IMR-90 (cell line): ENCODE measurements around the gene C1GALT1. TPM values are rescaled to one million over a fixed set of nuclear protein-coding genes. Genes with fewer than 3 reads are reported as not detected.

Source experiments
- ATAC-seq: fragments of 200-7000 bp; cut with Tn5 transposase; 2 replicates; pipeline ENCODE4 v1.9.1; 2020; ENCODE audit warnings: low read depth, mild to moderate bottlenecking, moderate library complexity
- BruUV-seq: library from RNA; stranded (reverse); fragments of 400-500 nt; replicated peaks from 2 replicates; lab custom pipeline; 2021; lab: Mats Ljungman, UMichigan
- CTCF ChIA-PET: fragments of 300-600 bp; formaldehyde crosslinking; extraction: SDS; loops from one replicate; lab custom pipeline; 2021; ENCODE audit warnings: antibody characterized with exemption; lab: Yijun Ruan, JAX
- POLR2A ChIA-PET: fragments of 300-600 bp; sonication (Branson Sonifier 250); formaldehyde crosslinking; loops from one replicate; lab custom pipeline; 2022; ENCODE audit warnings: antibody characterized with exemption; ENCODE audit not compliant: unreplicated experiment; lab: Charles Lee
- DNase-seq: peaks from one replicate; pipeline ENCODE4 v3.0.0; 2013
- H2AFZ ChIP-seq: replicated peaks from 2 replicates; pipeline ENCODE3; 2013; ENCODE audit warnings: low read length, mild to moderate bottlenecking; ENCODE audit not compliant: poor library complexity
- H2AK5ac ChIP-seq: 2 replicates; pipeline ENCODE4 v1.6.1; 2013; ENCODE audit warnings: low read depth, low read length, inconsistent platforms
- H2AK9ac ChIP-seq: replicated peaks from 2 replicates; pipeline ENCODE3; 2013; ENCODE audit warnings: mild to moderate bottlenecking, low read depth, low read length, moderate library complexity; ENCODE audit not compliant: poor library complexity
- H2BK120ac ChIP-seq: 2 replicates; pipeline ENCODE4 v1.6.1; 2013; ENCODE audit warnings: low read depth, low read length, inconsistent platforms
- H2BK15ac ChIP-seq: 3 replicates; pipeline ENCODE4 v1.6.1; 2013; ENCODE audit warnings: low read depth, low read length, inconsistent platforms
- H2BK20ac ChIP-seq: 2 replicates; pipeline ENCODE4 v1.6.1; 2013; ENCODE audit warnings: low read depth, mild to moderate bottlenecking, inconsistent platforms, low read length, moderate library complexity
- H2BK5ac ChIP-seq: 2 replicates; pipeline ENCODE4 v1.6.1; 2013; ENCODE audit warnings: mild to moderate bottlenecking, low read depth, low read length, inconsistent platforms; ENCODE audit not compliant: poor library complexity, severe bottlenecking
- H3K14ac ChIP-seq: replicated peaks from 2 replicates; pipeline ENCODE4 v1.6.1; 2013; ENCODE audit warnings: low read depth, low read length, inconsistent platforms
- H3K18ac ChIP-seq: 2 replicates; pipeline ENCODE4 v1.6.1; 2013; ENCODE audit warnings: low read depth, low read length, control low read depth
- H3K23ac ChIP-seq: 2 replicates; pipeline ENCODE4 v1.6.1; 2013; ENCODE audit warnings: low read depth, low read length, inconsistent platforms
- H3K27ac ChIP-seq: 2 replicates; pipeline ENCODE4 v1.5.1; 2013; ENCODE audit warnings: mild to moderate bottlenecking, control low read depth, low read length; ENCODE audit not compliant: insufficient read depth
- H3K27me3 ChIP-seq: 2 replicates; pipeline ENCODE4 v1.6.1; 2013; ENCODE audit warnings: low read length; ENCODE audit not compliant: control insufficient read depth, insufficient read depth
- H3K36me3 ChIP-seq: 2 replicates; pipeline ENCODE4 v1.6.1; 2013; ENCODE audit warnings: low read length, mixed read lengths; ENCODE audit not compliant: control insufficient read depth, insufficient read depth
- H3K4ac ChIP-seq: 2 replicates; pipeline ENCODE4 v1.6.1; 2013; ENCODE audit warnings: low read depth, low read length, inconsistent platforms
- H3K4me1 ChIP-seq: 2 replicates; pipeline ENCODE4 v1.6.1; 2013; ENCODE audit warnings: low read length, mixed read lengths; ENCODE audit not compliant: control insufficient read depth, insufficient read depth
- H3K4me2 ChIP-seq: 2 replicates; pipeline ENCODE4 v1.6.1; 2013; ENCODE audit warnings: low read depth, mild to moderate bottlenecking, control low read depth, low read length, moderate library complexity
- H3K4me3 ChIP-seq: 2 replicates; pipeline ENCODE4 v1.5.1; 2013; ENCODE audit warnings: low read depth, mild to moderate bottlenecking, control low read depth, low read length, moderate library complexity; ENCODE audit not compliant: insufficient read depth
- H3K56ac ChIP-seq: 2 replicates; pipeline ENCODE4 v1.6.1; 2013; ENCODE audit warnings: low read length, inconsistent platforms; ENCODE audit not compliant: insufficient read depth; ENCODE audit errors: extremely low read depth
- H3K79me1 ChIP-seq, 2 experiments: 2 replicates each; pipeline ENCODE4 v1.6.1; 2013; ENCODE audit warnings: low read length in 2 of 2, inconsistent platforms in 1 of 2, low read depth in 1 of 2
- H3K9ac ChIP-seq: 2 replicates; pipeline ENCODE4 v1.6.1; 2013; ENCODE audit warnings: low read depth, low read length, control low read depth
- H3K9me1 ChIP-seq: 2 replicates; pipeline ENCODE4 v1.6.1; 2013; ENCODE audit warnings: low read length, inconsistent platforms; ENCODE audit not compliant: insufficient read depth
- H3K9me3 ChIP-seq: 2 replicates; pipeline ENCODE4 v1.6.1; 2013; ENCODE audit warnings: low read length; ENCODE audit not compliant: control insufficient read depth, insufficient read depth
- H4K20me1 ChIP-seq: 2 replicates; pipeline ENCODE4 v1.6.1; 2013; ENCODE audit warnings: low read length, inconsistent platforms; ENCODE audit not compliant: insufficient read depth
- H4K5ac ChIP-seq: 2 replicates; pipeline ENCODE4 v1.6.1; 2013; ENCODE audit warnings: mild to moderate bottlenecking, low read depth, low read length, control low read depth
- H4K8ac ChIP-seq, 2 experiments: 2 replicates each; pipeline ENCODE4 v1.6.1; 2013; ENCODE audit warnings: low read depth in 2 of 2, low read length in 2 of 2, control low read depth in 1 of 2, inconsistent platforms in 1 of 2
- H4K91ac ChIP-seq: 2 replicates; pipeline ENCODE4 v1.6.1; 2013; ENCODE audit warnings: low read depth, low read length, inconsistent platforms; ENCODE audit not compliant: insufficient read depth
- BHLHE40 ChIP-seq: fragments of 150-350 bp; IDR thresholded peaks from 2 replicates; pipeline ENCODE4 v1.6.1; 2016; ENCODE audit warnings: mild to moderate bottlenecking, low read depth, low read length
- CEBPB ChIP-seq: IDR thresholded peaks from 2 replicates; pipeline ENCODE4 v1.6.1; 2012; ENCODE audit warnings: low read depth, low read length, improper control_type of control experiment
- FOS ChIP-seq: fragments of 150-350 bp; IDR thresholded peaks from 2 replicates; pipeline ENCODE4 v1.6.1; 2016; ENCODE audit warnings: low read depth, low read length
- NFE2L2 ChIP-seq: fragments of 150-350 bp; IDR thresholded peaks from 2 replicates; pipeline ENCODE4 v1.6.1; 2016; ENCODE audit warnings: low read depth, mild to moderate bottlenecking, low read length
- POLR2A ChIP-seq: IDR thresholded peaks from 2 replicates; pipeline ENCODE4 v1.6.1; 2012; ENCODE audit warnings: mild to moderate bottlenecking, low read depth, low read length
- RAD21 ChIP-seq: IDR thresholded peaks from 2 replicates; pipeline ENCODE4 v1.6.1; 2012; ENCODE audit warnings: low read length, improper control_type of control experiment
- SMC3 ChIP-seq: fragments of 150-350 bp; IDR thresholded peaks from 2 replicates; pipeline ENCODE4 v1.6.1; 2016; ENCODE audit warnings: low read depth, mild to moderate bottlenecking, antibody characterized with exemption, low read length, moderate library complexity
- WGBS, 2 experiments: methylation state at CpG; one replicate each; pipeline versions ENCODE4 v1.1.5 to v1.1.7; 2013; ENCODE audit warnings: missing lambda C conversion rate in 2 of 2; ENCODE audit not compliant: insufficient read length in 1 of 2; ENCODE audit errors: extremely low coverage in 2 of 2; 5-methylcytosine and 5-hydroxymethylcytosine counted together
- dilution Hi-C: fragments of 300-500 bp; cut with HindIII; formaldehyde crosslinking; loops from one replicate; pipeline ENCODE4 v1.14.3; 2018; ENCODE audit warnings: low sequenced_read_pairs; ENCODE audit not compliant: unreplicated experiment
- in situ Hi-C: fragments of 300-500 bp; cut with MboI; formaldehyde crosslinking; loops from 3 replicates; pipeline ENCODE4 v1.14.3; 2019; ENCODE audit warnings: low sequenced_read_pairs, inconsistent platforms, mixed read lengths
- intact Hi-C: fragments of 100-400 bp; cut with micrococcal nuclease; formaldehyde crosslinking; loops from 2 replicates; pipeline ENCODE4 v1.10.0; 2022
- polyA plus RNA-seq, 3 experiments: library from polyadenylated mRNA; depleted of rRNA; stranded (reverse); fragments of >200 nt; gene quantifications; 2 replicates each; pipeline ENCODE4 v1.2.3, GENCODE V29; 2012; ENCODE audit warnings: low replicate concordance in 1 of 3
- total RNA-seq: library from RNA; depleted of rRNA; stranded (reverse); fragments of >200 nt; gene quantifications from 2 replicates; pipeline ENCODE4 v1.2.3, GENCODE V29; 2012
- TF ChIP-seq, protein P1 (sequence below): conservative IDR thresholded peaks from 2 replicates; pipeline ENCODE4 v1.5.1; 2012; ENCODE audit warnings: mild to moderate bottlenecking, low read depth, low read length, improper control_type of control experiment

C1GALT1 gene
- total and polyA plus RNA-seq, 2 of the 4 experiments (the other 2 are of a cell fraction) = 11.6 to 12.2 TPM

DNA sequence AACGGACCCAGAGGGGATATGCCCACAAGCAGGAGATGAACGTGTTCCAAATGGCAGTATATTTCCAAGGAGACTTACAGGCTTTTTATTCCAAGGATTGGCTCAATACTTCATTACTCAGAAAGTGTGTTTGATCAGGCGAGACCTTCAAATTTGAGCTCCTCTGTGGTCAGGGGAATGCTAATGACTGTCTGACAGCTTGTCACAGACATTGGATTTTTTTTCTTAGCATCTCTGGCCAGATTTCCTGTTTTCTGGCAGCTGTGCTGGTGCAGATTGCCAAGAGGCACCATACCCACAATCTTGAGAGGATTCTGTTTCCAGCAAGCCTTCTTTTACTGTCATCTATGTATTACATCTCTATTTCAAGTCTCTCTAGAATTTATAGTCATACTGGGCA, 93.8 kb downstream of the C1GALT1 start:
- H3K79me1 ChIP-seq = no peaks in the 10 kb centered on the region
- dilution Hi-C loops (no loop called here), intact Hi-C loops (no loop called here), in situ Hi-C loops (no loop called here)
- H4K20me1 ChIP-seq = no peaks in the 10 kb centered on the region
- H3K9ac ChIP-seq = no peak overlapping the region
- H3K4me1 ChIP-seq = no peaks in the 10 kb centered on the region
- no peak for TF ChIP-seq FOS
- TF ChIP-seq BHLHE40 = no peak
- no peak for TF ChIP-seq NFE2L2
- no peak for TF ChIP-seq RAD21
- TF ChIP-seq, protein P1, sequence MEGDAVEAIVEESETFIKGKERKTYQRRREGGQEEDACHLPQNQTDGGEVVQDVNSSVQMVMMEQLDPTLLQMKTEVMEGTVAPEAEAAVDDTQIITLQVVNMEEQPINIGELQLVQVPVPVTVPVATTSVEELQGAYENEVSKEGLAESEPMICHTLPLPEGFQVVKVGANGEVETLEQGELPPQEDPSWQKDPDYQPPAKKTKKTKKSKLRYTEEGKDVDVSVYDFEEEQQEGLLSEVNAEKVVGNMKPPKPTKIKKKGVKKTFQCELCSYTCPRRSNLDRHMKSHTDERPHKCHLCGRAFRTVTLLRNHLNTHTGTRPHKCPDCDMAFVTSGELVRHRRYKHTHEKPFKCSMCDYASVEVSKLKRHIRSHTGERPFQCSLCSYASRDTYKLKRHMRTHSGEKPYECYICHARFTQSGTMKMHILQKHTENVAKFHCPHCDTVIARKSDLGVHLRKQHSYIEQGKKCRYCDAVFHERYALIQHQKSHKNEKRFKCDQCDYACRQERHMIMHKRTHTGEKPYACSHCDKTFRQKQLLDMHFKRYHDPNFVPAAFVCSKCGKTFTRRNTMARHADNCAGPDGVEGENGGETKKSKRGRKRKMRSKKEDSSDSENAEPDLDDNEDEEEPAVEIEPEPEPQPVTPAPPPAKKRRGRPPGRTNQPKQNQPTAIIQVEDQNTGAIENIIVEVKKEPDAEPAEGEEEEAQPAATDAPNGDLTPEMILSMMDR = no peak
- TF ChIP-seq SMC3 = no peak
- no peak for TF ChIP-seq CEBPB
- no peak for TF ChIP-seq POLR2A
- no peak overlapping the region for H3K4me3 ChIP-seq
- CTCF ChIA-PET = interaction anchor here (1.6 kb wide), 1 partner anchor 13 kb away, joined by 3 read pairs; no protein-coding TSS in a partner anchor
- no peak overlapping the region for H4K8ac ChIP-seq
- WGBS, 2 experiments = no CpG with 5 or more reads among the region's 3 CpGs
- H3K9me3 ChIP-seq = no peaks in the 10 kb centered on the region
- no TSS peak for BruUV-seq
- no peak overlapping the region for H3K56ac ChIP-seq
- no peak overlapping the region for H3K23ac ChIP-seq
- DNase-seq (no peak), ATAC-seq (no peak)
- H2AK9ac ChIP-seq = no peak overlapping the region
- no peak overlapping the region for H3K14ac ChIP-seq
- H3K4ac ChIP-seq = no peak overlapping the region
- no peak overlapping the region for H3K27ac ChIP-seq
- H4K91ac ChIP-seq = no peak overlapping the region
- H2AFZ ChIP-seq = no peak overlapping the region
- H2BK20ac ChIP-seq = no peak overlapping the region
- no peak overlapping the region for H3K18ac ChIP-seq
- H3K9me1 ChIP-seq = no peaks in the 10 kb centered on the region
- H2BK15ac ChIP-seq = no peak overlapping the region
- H2BK5ac ChIP-seq = no peak overlapping the region
- no peaks in the 10 kb centered on the region for H3K36me3 ChIP-seq
- H3K27me3 ChIP-seq = no peaks in the 10 kb centered on the region
- no peak overlapping the region for H3K4me2 ChIP-seq
- H2BK120ac ChIP-seq = no peak overlapping the region
- H4K5ac ChIP-seq = no peak overlapping the region
- H2AK5ac ChIP-seq = no peak overlapping the region
- POLR2A ChIA-PET = no interaction called here
